Activated CD8-positive, alpha-beta memory T cell treated with anti-CD3 and anti-CD28 coated beads for 48 hours (primary cell): ENCODE results near the gene KTN1.

ENCODE experiments used
- DNase-seq, 3 experiments: peaks; one replicate each; pipeline ENCODE4 v3.0.0-alpha.2; 2020; ENCODE audit warnings: low read depth in 2 of 3, low spot score in 2 of 3

The KTN1 gene

DNA sequence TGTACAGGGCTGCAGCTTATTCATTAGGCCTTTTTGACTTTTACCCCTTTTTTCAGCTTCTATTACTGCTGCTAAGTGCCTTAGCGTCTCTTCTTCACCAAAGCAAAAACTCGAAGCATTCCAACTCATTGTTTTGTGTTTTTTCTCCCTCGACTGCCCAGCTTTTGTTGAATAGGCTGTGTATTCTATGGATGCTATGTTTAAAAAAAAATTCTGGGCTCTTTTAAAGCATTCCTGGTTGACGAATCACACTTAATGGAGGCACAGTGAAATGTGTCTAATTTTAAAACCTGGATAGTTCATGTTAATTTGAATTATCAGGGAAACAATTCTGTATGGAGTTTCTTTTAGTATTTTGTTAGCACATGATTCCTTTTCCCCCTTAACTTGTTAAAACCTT lies 29.7 kb downstream of the KTN1 start:
- DNase-seq = no peak

DNA sequence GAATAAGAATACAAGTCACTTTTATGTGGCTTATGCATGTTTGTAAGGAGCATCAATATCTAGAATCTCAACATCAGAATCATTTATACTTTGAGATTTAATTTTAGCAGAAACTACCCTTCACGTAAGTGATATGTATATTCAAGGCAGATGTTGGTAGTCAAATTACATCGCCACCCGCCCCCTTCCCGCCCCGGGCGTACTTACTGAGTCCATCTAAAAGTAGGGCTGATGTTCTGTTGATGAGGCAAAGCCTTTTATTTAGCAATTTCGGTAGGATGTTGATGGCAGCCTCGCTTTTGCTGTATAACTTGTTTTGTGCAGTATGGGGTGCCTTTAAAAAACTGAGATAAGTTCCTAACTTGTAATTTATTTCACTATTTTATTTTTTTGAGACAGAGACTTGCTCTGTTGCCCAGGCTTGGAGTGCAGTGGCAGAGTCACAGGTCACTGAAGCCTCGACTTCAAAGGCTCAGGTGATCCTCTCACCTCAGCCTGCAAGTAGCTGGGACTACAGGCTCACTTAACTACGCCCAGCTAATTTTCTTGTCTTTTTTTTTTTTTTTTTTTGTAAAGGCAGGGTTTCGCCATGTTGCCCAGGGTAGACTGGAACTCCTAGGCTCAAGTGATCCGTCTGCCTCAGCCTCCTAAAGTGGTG lies 30.8 kb downstream of the KTN1 start:
- DNase-seq = no peak

DNA sequence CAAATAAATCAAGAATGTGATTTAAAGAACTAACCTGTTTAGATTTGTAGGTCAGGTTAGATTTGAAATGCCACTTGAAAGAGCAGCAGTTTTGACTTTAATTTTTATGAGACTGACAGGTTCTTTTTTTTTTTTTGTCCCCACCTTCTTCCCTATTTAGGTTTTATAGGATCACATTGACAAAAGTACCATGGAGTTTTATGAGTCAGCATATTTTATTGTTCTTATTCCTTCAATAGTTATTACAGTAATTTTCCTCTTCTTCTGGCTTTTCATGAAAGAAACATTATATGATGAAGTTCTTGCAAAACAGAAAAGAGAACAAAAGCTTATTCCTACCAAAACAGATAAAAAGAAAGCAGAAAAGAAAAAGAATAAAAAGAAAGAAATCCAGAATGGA lies 31.9 kb downstream of the KTN1 start:
- DNase-seq = no peak

DNA sequence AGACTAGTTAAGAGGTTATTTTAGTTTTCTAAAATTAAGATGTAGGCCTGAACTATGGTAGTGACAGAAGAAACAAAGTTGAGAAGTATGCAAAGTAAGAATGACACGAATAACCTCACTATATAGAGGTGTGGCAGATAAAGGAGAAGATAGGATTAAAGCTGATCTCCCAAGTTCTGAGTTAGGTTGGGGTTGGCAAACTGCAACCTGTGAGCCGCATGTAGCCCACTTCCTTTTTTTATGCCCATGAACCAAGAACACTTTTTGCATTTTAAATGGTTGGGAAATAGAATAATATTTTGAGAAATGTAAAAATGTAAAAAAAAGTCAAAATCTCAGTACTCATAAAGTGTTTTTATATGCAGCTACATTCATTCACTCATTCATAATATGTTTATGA lies 34.3 kb downstream of the KTN1 start:
- DNase-seq = no peak

DNA sequence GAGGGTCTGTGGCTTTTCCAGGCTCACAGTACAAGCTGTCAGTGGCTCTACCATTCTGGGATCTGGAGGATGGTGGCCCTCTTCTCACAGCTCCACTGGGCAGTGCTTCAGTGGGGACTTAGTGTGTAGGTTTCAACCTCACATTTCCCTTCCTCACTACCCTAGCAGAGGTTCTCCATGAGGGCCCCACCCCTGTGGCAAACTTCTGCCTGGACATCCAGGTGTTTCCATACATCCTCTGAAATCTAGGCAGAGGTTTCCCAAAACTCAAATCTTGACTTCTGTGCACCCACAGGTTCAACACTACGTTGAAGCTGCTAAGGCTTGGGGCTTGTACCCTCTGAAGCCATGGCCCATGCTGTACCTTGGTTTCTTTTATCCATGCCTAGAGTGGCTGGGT lies 40.3 kb downstream of the KTN1 start:
- DNase-seq = no peak

DNA sequence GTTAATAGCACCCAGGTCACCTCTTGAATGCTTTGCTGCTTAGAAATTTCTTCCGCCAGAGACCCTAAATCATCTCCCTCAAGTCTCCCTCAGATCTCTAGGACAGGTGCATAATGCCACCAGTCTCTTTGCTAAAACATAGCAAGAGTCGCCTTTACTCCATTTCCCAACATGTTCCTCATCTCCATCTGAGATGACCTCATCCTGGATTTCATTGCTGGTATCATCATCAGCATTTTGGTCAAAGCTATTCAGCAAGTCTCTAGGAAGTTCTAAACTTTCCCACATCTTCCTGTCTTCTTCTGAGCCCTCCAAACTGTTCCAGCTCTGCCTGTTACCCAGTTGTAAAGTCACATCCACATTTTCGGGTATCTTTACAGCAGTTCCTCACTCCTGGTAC lies 41.0 kb downstream of the KTN1 start:
- no peak for DNase-seq

DNA sequence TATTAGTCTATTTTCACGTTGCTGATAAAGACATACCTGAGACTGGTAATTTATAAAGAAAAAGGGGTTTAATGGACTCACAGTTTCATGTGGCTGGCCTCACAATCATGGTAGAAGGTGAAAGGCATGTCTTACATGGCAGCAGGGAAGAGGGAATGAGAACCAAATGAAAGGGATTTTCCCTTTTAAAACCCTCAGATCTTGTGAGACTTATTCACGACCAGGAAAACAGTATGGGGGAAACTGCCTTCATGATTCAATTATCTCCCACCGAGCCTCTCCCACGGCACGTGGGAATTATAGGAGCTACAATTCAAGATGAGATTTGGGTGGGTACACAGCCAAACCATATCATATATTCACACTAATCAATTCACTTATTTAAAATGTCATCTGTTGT lies 41.4 kb downstream of the KTN1 start:
- no peak for DNase-seq

DNA sequence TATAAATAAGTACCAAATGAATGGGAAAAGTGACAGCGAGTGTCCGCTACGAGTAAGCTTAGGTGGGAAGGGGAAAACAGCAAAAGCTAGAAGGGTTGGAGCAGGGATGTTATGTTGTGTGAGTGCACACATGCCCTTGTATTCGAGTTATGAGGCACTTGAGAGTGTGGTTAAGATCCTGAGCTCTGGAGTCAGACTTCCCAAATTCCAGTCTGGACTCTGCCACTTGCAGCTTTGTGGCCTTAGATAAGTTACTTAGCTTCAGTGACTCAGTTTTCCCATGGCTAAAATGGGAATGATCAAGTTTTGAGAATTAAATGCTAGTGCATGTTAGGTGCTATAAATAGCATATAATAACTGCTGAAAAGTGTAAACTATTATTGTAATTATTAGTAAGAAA lies 44.9 kb downstream of the KTN1 start:
- no peak for DNase-seq

DNA sequence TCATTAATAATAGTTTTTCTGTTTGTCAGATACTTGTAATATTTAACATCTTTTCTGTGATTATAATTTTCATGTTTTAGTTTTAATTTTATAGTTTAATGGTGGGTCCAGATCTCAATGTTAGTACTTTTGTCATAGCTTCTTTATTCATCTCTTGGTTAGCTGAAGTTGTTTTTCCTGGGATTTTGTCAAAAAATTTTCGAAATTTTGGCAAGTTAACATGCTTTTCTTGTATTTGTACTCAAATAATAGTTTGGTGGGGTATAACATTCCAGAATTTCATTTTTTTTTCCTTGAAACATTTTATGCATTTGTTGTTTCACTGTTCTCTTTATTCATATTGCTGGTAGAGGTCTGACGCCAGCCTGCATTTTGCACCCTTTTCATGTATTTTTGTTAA lies 45.5 kb downstream of the KTN1 start:
- DNase-seq = no peak

DNA sequence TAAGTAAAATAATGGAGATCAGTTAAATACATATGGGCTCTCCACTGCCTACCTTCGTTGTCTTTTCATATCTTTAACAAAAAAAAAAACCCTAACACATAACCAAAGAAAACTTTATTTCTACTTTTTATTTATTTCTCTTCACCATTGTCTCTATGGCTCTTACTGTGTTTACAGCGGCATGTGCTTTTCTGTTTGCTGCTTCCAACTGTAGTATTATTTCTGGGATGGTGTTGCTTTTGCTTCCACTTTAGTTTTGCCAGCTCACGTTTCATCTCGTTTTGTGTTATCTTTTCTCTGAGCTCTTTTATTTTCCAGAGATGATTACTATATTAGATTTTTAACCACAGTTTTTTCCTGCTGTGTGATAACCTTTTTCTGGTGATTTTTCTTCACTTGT lies 46.1 kb downstream of the KTN1 start:
- no peak for DNase-seq

DNA sequence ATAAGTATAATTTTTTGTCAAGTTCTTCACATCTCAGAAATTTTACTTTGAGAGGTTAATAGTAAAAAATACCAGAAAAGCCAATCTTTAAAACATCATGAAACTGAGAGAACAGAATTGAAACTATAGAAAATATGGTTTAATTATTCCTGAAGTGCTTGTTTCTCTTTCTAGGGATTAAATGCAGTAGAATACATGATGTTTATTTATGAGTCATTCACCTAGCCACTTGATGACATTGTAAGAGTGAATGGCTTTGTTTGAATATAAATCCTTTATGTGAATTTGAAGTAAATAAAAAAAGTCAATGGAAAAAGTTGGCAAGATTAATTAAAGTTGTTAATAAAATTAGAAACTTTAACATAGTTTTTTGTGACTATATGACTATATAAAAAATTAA lies 48.4 kb downstream of the KTN1 start:
- DNase-seq = no peak

DNA sequence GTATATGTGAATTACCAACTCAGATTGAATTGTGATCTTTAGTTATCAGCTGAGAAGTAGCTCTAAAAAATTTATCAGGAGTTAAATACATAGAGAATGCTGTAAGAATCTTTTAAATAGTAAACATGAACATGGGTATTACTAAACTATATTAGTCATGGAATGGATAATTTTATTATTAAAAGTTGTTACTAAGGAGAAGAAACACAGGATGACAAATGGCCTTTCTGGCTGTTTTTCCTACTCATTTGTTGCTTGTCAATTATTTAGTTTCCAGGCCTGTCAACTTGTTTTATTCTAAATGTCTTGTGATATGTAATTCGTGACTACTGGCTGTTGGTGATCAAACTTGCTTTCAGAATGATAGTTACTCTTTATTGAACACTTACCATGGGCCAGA lies 58.7 kb downstream of the KTN1 start:
- DNase-seq = no peak

DNA sequence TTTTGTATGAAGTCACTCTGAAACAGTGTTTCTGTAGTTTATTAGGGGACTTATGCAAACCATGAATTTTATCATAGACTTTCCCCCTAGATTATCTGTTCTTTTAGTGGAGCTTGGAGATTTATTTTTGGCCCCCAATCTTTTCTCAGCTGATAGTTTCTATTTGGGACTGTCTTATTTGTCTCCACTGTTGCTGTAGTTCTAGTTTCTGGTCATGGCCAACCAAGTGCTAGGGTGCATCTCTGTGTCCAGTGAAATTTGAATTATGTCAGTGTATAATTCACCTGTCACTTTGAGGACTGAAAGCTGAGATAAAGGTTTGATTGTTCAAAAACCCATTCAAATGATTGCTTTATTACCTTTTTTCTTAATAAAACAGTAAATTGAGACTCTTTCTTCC lies 61.3 kb downstream of the KTN1 start:
- DNase-seq = no peak

DNA sequence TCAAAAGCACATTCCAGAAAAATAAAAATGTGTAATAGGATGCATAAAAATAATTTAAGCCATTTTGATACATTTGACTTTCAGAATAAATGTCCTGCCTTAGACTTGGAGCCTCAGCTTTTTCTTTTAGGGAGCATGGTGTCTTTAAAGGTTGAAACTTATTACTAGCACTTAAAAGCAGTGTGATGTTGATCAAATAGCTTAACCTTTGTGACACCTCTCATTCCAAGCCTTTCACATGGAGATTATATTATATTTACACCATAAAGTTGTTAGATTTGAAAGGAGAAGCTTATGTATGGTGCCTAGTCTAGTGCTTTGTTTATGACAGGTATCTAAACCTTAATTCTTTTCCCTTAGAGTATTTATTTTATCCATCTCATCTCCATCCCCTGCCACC lies 61.9 kb downstream of the KTN1 start:
- DNase-seq = no peak

DNA sequence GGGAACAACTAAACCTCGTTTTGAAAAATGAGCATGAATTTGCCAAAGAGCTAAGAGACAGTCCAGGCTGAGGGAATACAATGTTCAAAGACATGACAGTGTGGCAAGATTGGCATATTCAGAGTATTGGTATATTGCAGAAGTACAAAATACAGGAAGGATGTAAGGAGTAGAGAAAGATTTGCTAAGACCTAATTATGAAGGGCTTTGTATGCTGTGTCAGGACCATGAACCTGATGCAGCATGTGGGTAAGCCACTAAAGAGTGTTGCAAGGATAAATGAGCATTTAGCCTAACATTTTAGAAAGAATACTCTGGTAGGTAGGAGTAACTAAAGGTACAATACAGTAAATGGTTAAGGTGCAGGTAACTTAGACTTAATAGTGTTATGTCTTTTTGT lies 65.1 kb downstream of the KTN1 start:
- DNase-seq = no peak

DNA sequence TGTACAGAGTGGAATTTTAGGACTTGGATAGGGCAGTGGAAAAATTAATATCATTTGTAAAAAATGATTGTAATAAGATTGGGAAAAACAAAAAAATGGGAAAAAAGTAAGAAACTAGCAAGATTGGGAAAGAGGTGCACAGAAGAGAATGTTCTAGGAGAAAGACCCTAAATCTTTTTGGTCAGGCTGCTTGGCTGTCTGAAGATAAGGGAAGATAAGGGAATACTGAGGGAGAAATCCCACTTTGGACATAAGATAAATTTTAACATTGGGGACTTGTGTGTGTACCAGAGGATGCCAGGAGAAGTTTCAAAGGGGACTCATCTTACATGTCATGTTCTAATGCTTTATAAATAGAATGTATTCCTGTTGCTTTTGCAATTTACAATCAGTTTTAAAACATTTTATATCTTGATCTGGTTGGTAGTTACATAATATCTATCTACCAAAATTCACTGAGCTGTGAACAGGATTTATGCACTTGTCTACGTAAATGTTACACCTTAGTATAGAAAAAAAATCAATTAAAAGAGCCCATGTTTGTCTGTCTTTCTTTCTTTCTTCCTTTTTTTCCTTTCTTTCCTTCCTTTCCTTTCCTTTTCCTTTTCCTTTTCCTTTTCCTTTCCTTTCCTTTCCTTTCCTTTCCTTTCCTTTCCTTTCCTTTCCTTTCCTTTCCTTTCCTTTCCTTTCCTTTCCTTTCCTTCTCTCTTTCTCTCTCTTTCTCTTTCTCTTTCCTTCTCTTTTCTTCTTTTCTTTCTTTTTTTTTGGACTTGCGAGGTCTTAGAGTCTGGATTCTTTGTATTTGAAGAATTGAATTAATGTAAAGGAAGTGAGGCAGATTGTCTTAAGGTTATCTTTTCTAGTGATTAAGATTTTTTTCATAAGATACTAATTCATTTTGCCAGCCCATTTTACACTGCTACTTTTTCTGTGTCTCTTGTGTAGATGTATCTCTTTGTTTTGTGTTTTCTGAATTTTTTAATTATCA lies 66.1 kb downstream of the KTN1 start:
- no peak for DNase-seq

DNA sequence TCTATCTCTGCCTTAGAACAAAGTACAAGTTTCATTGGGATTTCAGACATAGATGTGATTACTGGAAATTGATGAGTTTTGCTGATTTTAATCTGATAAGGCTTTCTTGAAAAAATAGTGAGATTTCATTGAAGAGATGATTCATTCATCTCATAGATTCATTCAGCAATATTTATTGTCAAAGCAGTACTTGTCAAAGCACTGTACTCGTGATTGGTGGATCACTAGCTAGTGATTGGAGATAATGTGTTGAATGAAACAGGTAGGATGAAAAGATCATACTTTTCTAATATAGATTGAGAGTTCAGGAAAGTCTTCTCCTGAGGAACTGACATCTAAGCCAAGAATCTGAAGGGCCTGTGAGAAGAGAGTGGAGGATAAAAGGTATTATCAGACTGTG lies 71.0 kb downstream of the KTN1 start:
- no peak for DNase-seq

DNA sequence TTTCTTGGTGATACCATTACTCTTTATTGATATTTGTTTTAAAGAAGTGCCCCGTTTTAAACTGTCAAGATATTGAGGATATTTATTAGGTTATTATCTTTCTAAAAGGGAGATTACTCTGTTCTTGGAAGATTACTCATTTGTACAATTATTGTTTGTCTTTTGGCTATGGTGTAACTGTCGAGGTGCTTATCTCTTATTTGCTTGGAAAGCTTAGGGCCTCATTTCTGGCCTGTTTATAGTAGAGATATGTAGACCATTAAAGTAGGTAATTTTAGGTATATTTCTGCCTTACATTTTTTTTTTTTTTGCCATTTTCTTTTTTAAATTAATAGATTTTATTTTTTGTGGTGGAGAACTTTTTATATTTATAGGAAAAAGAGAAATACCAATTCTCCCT lies 74.2 kb downstream of the KTN1 start:
- no peak for DNase-seq

DNA sequence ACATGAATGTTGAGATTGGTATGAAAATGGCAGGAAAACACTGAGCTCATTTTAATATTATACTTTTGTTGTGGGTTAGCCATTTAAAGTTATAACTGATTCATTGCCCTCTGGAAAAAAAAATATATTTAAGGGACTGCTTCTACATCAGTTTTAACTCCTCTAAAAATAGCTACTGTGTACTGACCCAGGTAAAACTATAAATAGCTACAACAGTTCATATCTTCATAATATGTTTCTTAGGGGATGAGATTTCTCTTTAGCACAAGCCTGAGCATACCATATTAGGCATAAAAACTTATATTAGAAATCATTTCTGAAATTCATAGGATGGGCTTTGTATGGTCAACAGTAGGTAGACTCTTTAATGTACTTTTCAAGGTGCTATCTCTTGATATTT lies 81.0 kb downstream of the KTN1 start:
- no peak for DNase-seq

DNA sequence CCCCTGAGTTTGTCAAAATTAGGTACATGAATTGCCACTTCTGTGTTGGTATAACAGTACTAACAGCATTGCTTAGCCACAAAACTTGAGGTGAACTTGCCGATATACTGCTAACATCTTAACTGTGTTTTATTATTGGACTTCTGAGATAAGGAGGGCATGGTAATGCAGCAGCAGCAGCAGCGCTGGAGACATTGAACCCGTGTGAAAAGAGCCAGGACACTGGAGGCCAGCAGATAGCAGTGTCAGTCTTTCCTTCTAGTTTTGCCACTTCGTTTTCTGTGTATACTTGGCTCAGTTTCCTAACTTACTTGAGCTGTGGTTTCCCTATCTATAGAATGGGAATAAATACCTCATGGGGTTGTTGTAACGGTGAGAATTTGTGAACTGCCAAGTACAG lies 82.7 kb downstream of the KTN1 start:
- DNase-seq = no peak

DNA sequence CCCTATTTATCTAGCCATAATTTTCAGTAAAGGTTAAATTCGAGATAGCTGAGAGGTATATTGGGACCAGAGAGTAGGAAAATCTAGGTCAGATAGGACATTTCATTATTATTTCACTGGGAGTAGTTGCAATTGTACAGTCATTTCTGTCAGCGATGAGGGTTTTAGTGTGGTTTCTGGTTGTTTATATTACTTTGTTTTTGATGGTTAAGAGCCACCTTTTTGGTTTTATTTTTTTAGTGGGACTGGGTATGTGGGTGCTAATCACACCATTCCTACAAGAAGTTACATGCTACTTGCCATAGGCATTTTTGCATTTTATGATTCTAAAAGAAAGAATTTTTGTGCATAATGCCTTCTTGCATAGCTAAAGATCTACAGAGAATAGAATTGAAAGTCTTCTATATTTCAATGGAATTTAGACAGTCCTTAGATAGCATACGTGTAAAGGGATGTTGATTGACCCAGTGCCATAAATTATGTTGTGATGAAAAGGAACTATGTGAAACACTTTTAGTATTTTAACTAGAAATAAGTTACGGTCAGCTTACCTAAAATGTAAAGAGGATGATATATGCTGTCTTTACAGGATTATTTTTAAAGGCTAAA lies 85.2 kb downstream of the KTN1 start:
- no peak for DNase-seq

DNA sequence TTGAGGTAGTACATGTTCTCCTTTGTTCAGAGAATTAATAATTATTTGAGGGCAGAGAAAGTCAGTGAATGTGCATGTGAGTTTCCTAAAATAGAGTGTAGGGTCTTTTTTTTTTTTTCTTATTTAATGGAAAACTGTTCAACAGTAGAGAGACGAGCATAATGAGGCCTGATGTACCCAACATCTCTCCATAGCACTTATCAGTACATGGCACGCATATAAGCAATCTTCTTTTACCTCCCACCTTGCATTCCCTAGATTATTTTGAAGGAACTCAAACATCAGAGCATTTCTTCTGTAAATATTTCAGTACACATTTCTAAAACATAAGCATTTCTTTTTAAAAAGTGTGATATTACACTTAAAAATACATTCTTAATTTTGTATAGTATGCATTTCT lies 87.8 kb downstream of the KTN1 start:
- DNase-seq = no peak
